ENCODE data around the gene KCNJ16.

DNA sequence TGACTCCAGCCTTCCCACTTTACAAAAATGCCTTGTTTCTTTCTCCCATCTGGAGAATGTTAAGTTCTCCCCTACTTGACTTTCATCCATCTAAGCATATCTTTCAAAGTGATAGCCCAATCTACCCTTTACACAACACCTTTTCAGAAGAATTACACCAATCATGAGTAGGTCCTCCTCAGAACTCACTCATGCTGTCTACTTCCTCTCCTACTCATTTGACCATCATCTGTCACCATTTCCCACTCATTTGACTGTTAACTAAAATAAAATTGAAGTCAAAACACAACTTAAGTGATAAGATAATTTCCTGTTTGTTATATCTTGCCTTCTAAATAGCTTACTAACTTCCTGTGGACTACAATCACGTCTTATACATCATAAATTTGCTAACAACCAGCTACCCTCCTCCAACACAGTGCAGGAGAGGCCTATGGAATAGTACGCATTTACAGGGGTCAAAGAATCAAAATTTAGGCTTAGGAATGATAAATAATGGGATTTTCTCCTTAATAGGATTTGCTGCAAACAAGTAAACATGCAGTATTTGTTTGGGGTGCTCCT, 16.1 kb downstream of the KCNJ16 start:
- no peak for TF ChIP-seq CTCF (IDR thresholded peaks at IDR 0.05 in 4 of 5, conservative IDR thresholded peaks at IDR 0.05 in 1 of 5)
- no peak for TF ChIP-seq POLR2A (IDR thresholded peaks at IDR 0.05)

Measured in gastrocnemius medialis (tissue), 4 donors.